H1 (cell line): ENCODE measurements around the gene CAPS.

Source experiments
- BCL11A ChIP-seq, 2 experiments: IDR thresholded peaks; one replicate each; pipeline ENCODE4 v1.6.1; 2011; ENCODE audit warnings: low read depth in 2 of 2, low read length in 2 of 2, mild to moderate bottlenecking in 2 of 2
- CHD2 ChIP-seq: IDR thresholded peaks from 2 replicates; pipeline ENCODE4 v1.6.1; 2012; ENCODE audit warnings: low read length, improper control_type of control experiment
- CTCF ChIP-seq, 3 experiments: IDR thresholded peaks; 1 replicate in 2 of 3; 2 replicates in 1 of 3; pipeline versions ENCODE4 v1.5.1 to v1.6.1; 2011; ENCODE audit warnings: low read length in 3 of 3, mild to moderate bottlenecking in 3 of 3, inconsistent platforms in 2 of 3, low read depth in 1 of 3, moderate library complexity in 1 of 3; ENCODE audit not compliant: insufficient read depth in 1 of 3; ENCODE audit errors: control extremely low read depth in 1 of 3
- EZH2 ChIP-seq: fragments of 200-600 bp; sonication (generic); IDR thresholded peaks from 2 replicates; pipeline ENCODE4 v1.7.1; 2012; ENCODE audit warnings: low read depth, mild to moderate bottlenecking, moderate library complexity, low read length, inconsistent platforms; ENCODE audit not compliant: severe bottlenecking
- MAFK ChIP-seq: IDR thresholded peaks from 2 replicates; pipeline ENCODE4 v1.6.1; 2012; ENCODE audit warnings: low read depth, mild to moderate bottlenecking, improper control_type of control experiment, low read length
- POLR2AphosphoS5 ChIP-seq: IDR thresholded peaks from 2 replicates; pipeline ENCODE4 v1.6.1; 2011; ENCODE audit warnings: low read depth, low read length
- RBBP5 ChIP-seq: IDR thresholded peaks from 2 replicates; pipeline ENCODE4 v1.7.1; 2012; ENCODE audit warnings: low read depth, mild to moderate bottlenecking, inconsistent platforms, low read length, moderate library complexity, borderline replicate concordance
- SIN3A ChIP-seq, 2 experiments: IDR thresholded peaks in 1 of 2; conservative IDR thresholded peaks in 1 of 2; 2 replicates each; pipeline ENCODE4 v1.6.1; 2011 to 2012; ENCODE audit warnings: low read length in 2 of 2, improper control_type of control experiment in 1 of 2, low read depth in 1 of 2, mild to moderate bottlenecking in 1 of 2
- TBP ChIP-seq: IDR thresholded peaks from 2 replicates; pipeline ENCODE4 v1.6.1; 2011; ENCODE audit warnings: low read depth, low read length, improper control_type of control experiment
- ZNF274 ChIP-seq: IDR thresholded peaks from 2 replicates; pipeline ENCODE4 v1.7.0; 2012; ENCODE audit warnings: low read length, borderline replicate concordance; ENCODE audit errors: extremely low read depth
- TF ChIP-seq, protein P1 (sequence below): IDR thresholded peaks from 2 replicates; pipeline ENCODE4 v1.6.1; 2011; ENCODE audit warnings: low read length, improper control_type of control experiment
- TF ChIP-seq, protein P2 (sequence below): IDR thresholded peaks from 2 replicates; pipeline ENCODE4 v1.6.1; 2012; ENCODE audit warnings: inconsistent platforms

DNA sequence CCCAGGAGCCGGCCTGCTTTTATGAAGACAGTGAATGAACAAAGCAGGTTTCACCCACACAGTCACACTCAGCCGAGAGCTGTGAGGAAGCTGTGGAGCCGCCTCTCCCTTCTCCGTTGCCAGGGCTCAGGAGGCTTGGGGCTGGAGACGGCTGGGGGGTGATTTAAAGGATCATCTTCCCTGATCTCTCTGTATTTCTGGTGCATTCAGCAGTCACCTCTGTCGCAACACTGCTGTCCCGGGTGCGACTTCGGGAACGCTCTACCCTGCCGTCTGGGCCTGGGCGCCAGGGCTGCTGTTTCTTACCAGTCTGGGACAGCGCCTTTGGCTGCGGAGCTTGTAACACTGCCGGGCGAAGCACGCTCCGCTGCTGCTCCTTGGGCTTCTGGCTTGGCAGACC lies 18.1 kb downstream of the CAPS start:
- TF ChIP-seq BCL11A (IDR thresholded peaks at IDR 0.05; ENCODE audit: low read depth in 2 of 2, low read length in 2 of 2) (no peak), ZNF274 (no peak), SIN3A (conservative IDR thresholded peaks at IDR 0.05 in 1 of 2, IDR thresholded peaks at IDR 0.05 in 1 of 2; ENCODE audit: low read depth in 1 of 2, low read length in 2 of 2) (no peak), RBBP5 (no peak), TBP (no peak), MAFK (no peak), CTCF (IDR thresholded peaks at IDR 0.05; ENCODE audit: control extremely low read depth in 1 of 3, insufficient read depth in 1 of 3, low read depth in 1 of 3, low read length in 3 of 3) (no peak), POLR2AphosphoS5 (no peak), CHD2 (no peak), EZH2 (no peak)
- TF ChIP-seq, protein P1, sequence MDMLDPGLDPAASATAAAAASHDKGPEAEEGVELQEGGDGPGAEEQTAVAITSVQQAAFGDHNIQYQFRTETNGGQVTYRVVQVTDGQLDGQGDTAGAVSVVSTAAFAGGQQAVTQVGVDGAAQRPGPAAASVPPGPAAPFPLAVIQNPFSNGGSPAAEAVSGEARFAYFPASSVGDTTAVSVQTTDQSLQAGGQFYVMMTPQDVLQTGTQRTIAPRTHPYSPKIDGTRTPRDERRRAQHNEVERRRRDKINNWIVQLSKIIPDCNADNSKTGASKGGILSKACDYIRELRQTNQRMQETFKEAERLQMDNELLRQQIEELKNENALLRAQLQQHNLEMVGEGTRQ = no peak
- TF ChIP-seq, protein P2, sequence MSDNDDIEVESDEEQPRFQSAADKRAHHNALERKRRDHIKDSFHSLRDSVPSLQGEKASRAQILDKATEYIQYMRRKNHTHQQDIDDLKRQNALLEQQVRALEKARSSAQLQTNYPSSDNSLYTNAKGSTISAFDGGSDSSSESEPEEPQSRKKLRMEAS = no peak
